Measurements from ENCODE around the gene MUCL3. TPM values are rescaled to one million over a fixed set of nuclear protein-coding genes. Genes with fewer than 3 reads are reported as not detected.

Gene MUCL3
- total RNA-seq, 1 experiment from 2014 or later = 0.15 TPM

GRCh38 chr6:30931272-30931671, 9.5 kb upstream of the MUCL3 start:
- DNase-seq (ENCODE audit: low spot score) = no peak
- POLR2A ChIA-PET = no interaction called here
- ATAC-seq = no peak
- peaks cover 8% of the 10 kb centered on the region; the same call in 1 of the 2 replicates for H3K4me1 Mint-ChIP-seq
- TF ChIP-seq ATF1 (CRISPR knock-in tag; IDR thresholded peaks at IDR 0.05) (no peak), IRF2 (CRISPR knock-in tag; IDR thresholded peaks at IDR 0.05; ENCODE audit: borderline replicate concordance, low read depth) (no peak), ZNF232 (CRISPR knock-in tag; IDR thresholded peaks at IDR 0.05) (no peak), IRF1 (CRISPR knock-in tag; IDR thresholded peaks at IDR 0.05) (no peak), EMX1 (CRISPR knock-in tag; IDR thresholded peaks at IDR 0.05) (no peak), ZMAT4 (CRISPR knock-in tag; IDR thresholded peaks at IDR 0.05) (no peak), HMGXB4 (CRISPR knock-in tag; IDR thresholded peaks at IDR 0.05) (no peak), CREM (CRISPR knock-in tag; IDR thresholded peaks at IDR 0.05) (no peak), GABPB1 (CRISPR knock-in tag; IDR thresholded peaks at IDR 0.05) (no peak), MXD4 (CRISPR knock-in tag; IDR thresholded peaks at IDR 0.05; ENCODE audit: borderline replicate concordance) (no peak), ZNF396 (CRISPR knock-in tag; IDR thresholded peaks at IDR 0.05; ENCODE audit: borderline replicate concordance) (no peak), NR3C1 (CRISPR knock-in tag; conservative IDR thresholded peaks at IDR 0.05; ENCODE audit: low read depth) (no peak), NFATC4 (CRISPR knock-in tag; IDR thresholded peaks at IDR 0.05) (no peak), HMGA2 (CRISPR knock-in tag; IDR thresholded peaks at IDR 0.05) (no peak), PRRX2 (CRISPR knock-in tag; IDR thresholded peaks at IDR 0.05) (no peak), ATF6 (CRISPR knock-in tag; IDR thresholded peaks at IDR 0.05) (no peak), E2F5 (CRISPR knock-in tag; IDR thresholded peaks at IDR 0.05) (no peak), ZNF317 (CRISPR knock-in tag; IDR thresholded peaks at IDR 0.05; ENCODE audit: borderline replicate concordance, low read depth) (no peak), FOXK1 (CRISPR knock-in tag; IDR thresholded peaks at IDR 0.05) (no peak), MYBL2 (CRISPR knock-in tag; IDR thresholded peaks at IDR 0.05) (no peak)
- H3K4me3 Mint-ChIP-seq = no peak overlapping the region
- CTCF ChIA-PET = interaction anchor here (0.6 to 3.7 kb wide), 6 partner anchors 11 to 444 kb away, joined by 3 to 18 read pairs (median 8); partner anchors contain the start of gene MUCL3
- H3K9me3 Mint-ChIP-seq = peaks cover 19% of the 10 kb centered on the region
- H3K36me3 Mint-ChIP-seq = peaks cover 29% of the 10 kb centered on the region
- H3K27me3 Mint-ChIP-seq (ENCODE audit: low read depth) = no peaks in the 10 kb centered on the region
- no peak overlapping the region for H3K27ac Mint-ChIP-seq

GRCh38 chr6:30931969-30932645, 8.7 kb upstream of the MUCL3 start, which contains the start of gene SFTA2:
SFTA2 (minus strand) TSS chr6:30932170; CDS start chr6:30932096, 74 bp downstream.
- ChIA-PET POLR2A (no interaction called here), CTCF (interaction anchor here (1.2 to 3.7 kb wide), 5 partner anchors 10 to 155 kb away, joined by 3 to 18 read pairs (median 11); partner anchors contain the start of gene MUCL3)
- Mint-ChIP-seq H3K4me3 (no peak within 1 kb of the TSS), H3K27me3 (ENCODE audit: low read depth) (no peaks in the 10 kb centered on the region), H3K4me1 (peaks cover 11% of the 10 kb centered on the region), H3K27ac (no peak within 1 kb of the TSS), H3K9me3 (peaks cover 19% of the 10 kb centered on the region), H3K36me3 (peaks cover 21% of the 10 kb centered on the region)
- ATAC-seq (no peak), DNase-seq (ENCODE audit: low spot score) (no peak)
- TF ChIP-seq TP53 (CRISPR knock-in tag; IDR thresholded peaks at IDR 0.05) (no peak), FOXP1 (CRISPR knock-in tag; IDR thresholded peaks at IDR 0.05; ENCODE audit: borderline replicate concordance) (no peak), NR2C2 (CRISPR knock-in tag; IDR thresholded peaks at IDR 0.05) (no peak), ATF3 (CRISPR knock-in tag; conservative IDR thresholded peaks at IDR 0.05) (no peak), MXD4 (CRISPR knock-in tag; IDR thresholded peaks at IDR 0.05; ENCODE audit: borderline replicate concordance) (no peak), CBFB (CRISPR knock-in tag; IDR thresholded peaks at IDR 0.05; ENCODE audit: low read depth) (no peak), ZMAT4 (CRISPR knock-in tag; IDR thresholded peaks at IDR 0.05) (no peak)
